Ovary (tissue), 3 donors: ENCODE data around the gene NBEAL2.

ENCODE experiments used
- POLR2A ChIP-seq: fragments of 450-650 bp; IDR thresholded peaks from one replicate; pipeline ENCODE4 v1.6.1; 2017; ENCODE audit warnings: antibody characterized with exemption, mild to moderate bottlenecking, moderate library complexity
- TF ChIP-seq, protein P1 (sequence below), 3 donors: fragments of 450-650 bp in 2 of 3; fragments of 200-600 bp in 1 of 3; IDR thresholded peaks; one replicate each; pipeline versions ENCODE4 v1.5.1 to v1.8.0; 2016 to 2022; ENCODE audit warnings: antibody characterized with exemption in 3 of 3, mild to moderate bottlenecking in 1 of 3
- donor health status: DM: no; HTN: no; CAD: no.

DNA sequence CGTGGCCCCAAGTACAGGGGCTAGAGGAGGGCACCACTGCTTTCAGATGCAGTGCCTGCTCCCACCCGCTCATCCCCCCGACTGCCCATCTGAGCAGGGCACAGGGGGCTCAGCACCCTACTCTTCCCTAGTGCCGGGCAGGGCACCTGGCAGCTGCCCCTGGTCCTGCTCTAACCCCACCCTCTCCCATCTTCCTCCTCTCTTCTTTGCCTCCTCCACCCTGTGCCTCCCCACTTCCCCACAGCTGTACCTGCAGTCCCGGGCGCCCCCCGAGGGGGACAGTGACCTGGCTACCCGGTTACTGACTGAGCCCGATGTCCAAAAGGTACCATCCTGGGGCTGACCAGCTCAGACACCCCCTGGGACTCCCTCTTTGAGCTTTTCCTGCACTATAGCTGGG, 12.8 kb downstream of the NBEAL2 start:
- TF ChIP-seq, protein P1, sequence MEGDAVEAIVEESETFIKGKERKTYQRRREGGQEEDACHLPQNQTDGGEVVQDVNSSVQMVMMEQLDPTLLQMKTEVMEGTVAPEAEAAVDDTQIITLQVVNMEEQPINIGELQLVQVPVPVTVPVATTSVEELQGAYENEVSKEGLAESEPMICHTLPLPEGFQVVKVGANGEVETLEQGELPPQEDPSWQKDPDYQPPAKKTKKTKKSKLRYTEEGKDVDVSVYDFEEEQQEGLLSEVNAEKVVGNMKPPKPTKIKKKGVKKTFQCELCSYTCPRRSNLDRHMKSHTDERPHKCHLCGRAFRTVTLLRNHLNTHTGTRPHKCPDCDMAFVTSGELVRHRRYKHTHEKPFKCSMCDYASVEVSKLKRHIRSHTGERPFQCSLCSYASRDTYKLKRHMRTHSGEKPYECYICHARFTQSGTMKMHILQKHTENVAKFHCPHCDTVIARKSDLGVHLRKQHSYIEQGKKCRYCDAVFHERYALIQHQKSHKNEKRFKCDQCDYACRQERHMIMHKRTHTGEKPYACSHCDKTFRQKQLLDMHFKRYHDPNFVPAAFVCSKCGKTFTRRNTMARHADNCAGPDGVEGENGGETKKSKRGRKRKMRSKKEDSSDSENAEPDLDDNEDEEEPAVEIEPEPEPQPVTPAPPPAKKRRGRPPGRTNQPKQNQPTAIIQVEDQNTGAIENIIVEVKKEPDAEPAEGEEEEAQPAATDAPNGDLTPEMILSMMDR (IDR thresholded peaks at IDR 0.05), result no peak
- no peak for TF ChIP-seq POLR2A
